Sigmoid colon (tissue), 4 donors: ENCODE measurements around the gene PPL.

Experiments used
- CTCF ChIP-seq, 4 experiments: fragments of 450-650 bp in 3 of 4; fragments of 200-600 bp in 1 of 4; IDR thresholded peaks; one replicate each; pipeline ENCODE4 v1.5.1; 2016 to 2019; ENCODE audit warnings: antibody characterized with exemption in 4 of 4, mild to moderate bottlenecking in 3 of 4, moderate library complexity in 2 of 4
- EP300 ChIP-seq, 4 donors: sonication (generic); formaldehyde crosslinking; IDR thresholded peaks; one replicate each; pipeline ENCODE4 v1.6.1; 2017; ENCODE audit warnings: antibody characterized with exemption in 4 of 4
- POLR2A ChIP-seq, 2 donors: fragments of 450-650 bp; IDR thresholded peaks; one replicate each; pipeline ENCODE4 v1.6.1; 2016; ENCODE audit warnings: antibody characterized with exemption in 2 of 2, mild to moderate bottlenecking in 2 of 2, moderate library complexity in 2 of 2
- POLR2AphosphoS5 ChIP-seq, 4 donors: sonication (generic); formaldehyde crosslinking; IDR thresholded peaks; one replicate each; pipeline ENCODE4 v1.6.1; 2017; ENCODE audit warnings: antibody characterized with exemption in 4 of 4

- TF ChIP-seq POLR2AphosphoS5 (IDR thresholded peaks at IDR 0.05) (no peak), CTCF (IDR thresholded peaks at IDR 0.05) (no peak), POLR2A (IDR thresholded peaks at IDR 0.05) (no peak), EP300 (IDR thresholded peaks at IDR 0.05) (no peak)
These were observed 36.2 kb downstream of the PPL start for GRCh38 chr16:4900750-4901149.
